ENCODE results near the gene CASZ1. TPM values are rescaled to one million over a fixed set of nuclear protein-coding genes. Genes with fewer than 3 reads are reported as not detected.
A peak's percentile ranks its signal among the peaks of the same experiment; 100 is the strongest.

CASZ1 gene
- total RNA-seq, 4 donors from 2014 or later, result 39.1 to 215 (median 115) TPM

- 75% methylated on average over 2 of the region's 2 CpGs; no CpG with 5 or more reads in 1 of the 2 donors for WGBS, 2 donors (ENCODE audit: low coverage in 1 of 2)
- intact Hi-C loops (cut with DNase I; ENCODE audit: low total_unique reads) (no loop called here), in situ Hi-C loops (cut with MboI; ENCODE audit: low pct_ligation_motif_present in 1 of 4, low pct_unique_long_range_greater_than_20kb in 1 of 4, low sequenced_read_pairs in 3 of 4) (no loop called here)
Measured at GRCh38 chr1:10821388-10821787, 24.9 kb upstream of the CASZ1 start.

GRCh38 chr1:10820422-10820821 lies 24.0 kb upstream of the CASZ1 start:
- Histone ChIP-seq H3K27ac (no peak overlapping the region), H3K4me1 (peaks cover 12 to 35% (median 25%) of the 10 kb centered on the region in 4 donors), H3K4me3 (no peak overlapping the region), H3K9me3 (no peaks in the 10 kb centered on the region), H3K27me3 (peaks cover 1% of the 10 kb centered on the region), H3K36me3 (no peaks in the 10 kb centered on the region)
- WGBS, 2 donors (ENCODE audit: low coverage in 1 of 2), result 70 to 84% methylated on average over 4 to 6 of the region's 7 CpGs
- in situ Hi-C loops (cut with MboI; ENCODE audit: low pct_ligation_motif_present in 1 of 4, low pct_unique_long_range_greater_than_20kb in 1 of 4, low sequenced_read_pairs in 3 of 4) (no loop called here), intact Hi-C loops (cut with DNase I; ENCODE audit: low total_unique reads) (no loop called here)
- TF ChIP-seq EP300 (IDR thresholded peaks at IDR 0.05; ENCODE audit: low read depth) (no peak), POLR2A (IDR thresholded peaks at IDR 0.05) (no peak), CTCF (IDR thresholded peaks at IDR 0.05) (no peak), POLR2AphosphoS5 (IDR thresholded peaks at IDR 0.05) (no peak)
- DNase-seq, result no peak

More at GRCh38 chr1:10821388-10821787, 24.9 kb upstream of the CASZ1 start:
- H3K4me3 ChIP-seq, result no peak overlapping the region
- H3K4me1 ChIP-seq, result peaks cover 12 to 26% (median 17%) of the 10 kb centered on the region in 4 donors
- H3K27ac ChIP-seq, result no peak overlapping the region
- no peaks in the 10 kb centered on the region for H3K9me3 ChIP-seq
- H3K36me3 ChIP-seq, result no peaks in the 10 kb centered on the region
- no peak for DNase-seq
- H3K27me3 ChIP-seq, result peaks cover 8% of the 10 kb centered on the region
- TF ChIP-seq EP300 (IDR thresholded peaks at IDR 0.05; ENCODE audit: low read depth), result no peak
- TF ChIP-seq POLR2AphosphoS5 (IDR thresholded peaks at IDR 0.05), result no peak
- no peak for TF ChIP-seq CTCF (IDR thresholded peaks at IDR 0.05)
- TF ChIP-seq POLR2A (IDR thresholded peaks at IDR 0.05), result no peak

DNA sequence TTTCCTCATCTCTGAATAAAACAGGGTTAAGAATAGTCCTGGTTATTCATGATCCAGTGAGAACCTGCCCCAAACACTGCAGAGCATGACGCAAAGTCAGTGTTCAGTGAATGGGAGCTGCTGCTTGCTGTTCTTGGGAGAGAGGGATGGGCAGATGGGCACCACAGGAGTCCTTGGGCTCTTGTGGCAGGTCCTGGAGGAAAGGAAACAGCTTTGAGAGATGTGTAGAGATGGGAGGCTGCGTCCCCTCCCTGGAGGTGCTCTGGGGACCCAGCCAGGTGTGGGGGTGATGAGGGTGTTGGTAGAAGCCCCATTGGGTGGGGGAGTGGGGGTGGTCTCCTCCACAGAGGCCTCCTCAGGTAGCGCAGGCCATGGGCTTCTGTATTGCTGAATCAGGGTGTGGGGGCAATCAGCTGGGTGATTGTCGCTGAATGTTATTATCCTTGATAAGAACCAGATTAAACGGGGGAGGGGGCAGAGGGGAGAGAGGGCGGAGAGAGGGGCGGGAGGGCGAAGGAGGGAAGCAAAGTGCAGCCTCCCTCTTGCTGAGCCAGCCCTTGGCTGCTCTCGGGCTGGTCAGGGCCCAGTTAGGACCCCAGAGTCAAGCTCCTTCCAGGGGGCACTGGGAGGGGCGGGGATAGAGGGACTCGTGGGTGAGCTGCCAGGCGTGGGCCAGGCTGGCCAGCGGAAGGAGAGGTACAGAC lies 22.9 kb upstream of the CASZ1 start:
- in situ Hi-C loops (cut with MboI; ENCODE audit: low pct_ligation_motif_present in 1 of 4, low pct_unique_long_range_greater_than_20kb in 1 of 4, low sequenced_read_pairs in 3 of 4), result no loop called here
- intact Hi-C loops (cut with DNase I; ENCODE audit: low total_unique reads), result no loop called here
- H3K4me3 ChIP-seq, result no peak overlapping the region
- peaks cover 12 to 43% (median 31%) of the 10 kb centered on the region in 4 donors for H3K4me1 ChIP-seq
- no peak for TF ChIP-seq POLR2A (IDR thresholded peaks at IDR 0.05)
- TF ChIP-seq EP300 (IDR thresholded peaks at IDR 0.05; ENCODE audit: low read depth), result no peak
- H3K9me3 ChIP-seq, result no peaks in the 10 kb centered on the region
- DNase-seq, result no peak
- WGBS, 2 donors (ENCODE audit: low coverage in 1 of 2), result 61 to 66% methylated on average over 4 to 13 of the region's 13 CpGs
- H3K27ac ChIP-seq, result peak overlapping the region; percentile 61 to 77 (median 67)
- no peaks in the 10 kb centered on the region for H3K27me3 ChIP-seq
- no peaks in the 10 kb centered on the region for H3K36me3 ChIP-seq

GRCh38 chr1:10818262-10819197 lies 22.1 kb upstream of the CASZ1 start:
- peak; percentile 91 for DNase-seq
- H3K27ac ChIP-seq, result peak overlapping the region; percentile 61 to 77 (median 67)
- no peaks in the 10 kb centered on the region for H3K9me3 ChIP-seq
- no peak overlapping the region for H3K4me3 ChIP-seq
- intact Hi-C loops (cut with DNase I; ENCODE audit: low total_unique reads) (no loop called here), in situ Hi-C loops (cut with MboI; ENCODE audit: low pct_ligation_motif_present in 1 of 4, low pct_unique_long_range_greater_than_20kb in 1 of 4, low sequenced_read_pairs in 3 of 4) (no loop called here)
- no peaks in the 10 kb centered on the region for H3K36me3 ChIP-seq
- WGBS, 2 donors (ENCODE audit: low coverage in 1 of 2), result 20 to 62% methylated on average over 1 to 16 of the region's 17 CpGs
- no peaks in the 10 kb centered on the region for H3K27me3 ChIP-seq
- TF ChIP-seq EP300 (IDR thresholded peaks at IDR 0.05; ENCODE audit: low read depth) (peak; percentile 97), CTCF (IDR thresholded peaks at IDR 0.05) (no peak), POLR2AphosphoS5 (IDR thresholded peaks at IDR 0.05) (peak in 2 of 3 donors; percentile 85 to 88), POLR2A (IDR thresholded peaks at IDR 0.05) (no peak)
- peaks cover 12 to 43% (median 31%) of the 10 kb centered on the region in 4 donors for H3K4me1 ChIP-seq
